ENCODE results near the gene KNL1. TPM values are rescaled to one million over a fixed set of nuclear protein-coding genes. Genes with fewer than 3 reads are reported as not detected.

KNL1 gene
- total RNA-seq, 1 experiment from 2014 or later, result 19.7 TPM

GRCh38 chr15:40591389-40591788 is 2.7 kb upstream of the KNL1 start:
- Histone ChIP-seq H2BK12ac (ENCODE audit: insufficient read length, low read depth, low read length) (no peak overlapping the region), H3K4me1 (ENCODE audit: insufficient read depth, low read length) (no peaks in the 10 kb centered on the region; the same call in 1 of the 2 replicates), H2BK5ac (ENCODE audit: insufficient read length, low read length) (no peak overlapping the region), H2BK20ac (ENCODE audit: low read depth, low read length, poor library complexity, severe bottlenecking) (no peak overlapping the region), H4K5ac (ENCODE audit: insufficient read length, low read depth, low read length) (no peak overlapping the region), H3K23ac (ENCODE audit: insufficient read length, low read depth, low read length) (no peak overlapping the region), H3K23me2 (ENCODE audit: insufficient read length, low read depth, low read length, poor library complexity, severe bottlenecking) (peaks cover 3% of the 10 kb centered on the region), H3T11ph (ENCODE audit: low read length) (no peak overlapping the region), H3K27ac (ENCODE audit: insufficient read length, low read depth, low read length) (no peak overlapping the region), H3K79me2 (ENCODE audit: insufficient read depth, low read length) (no peaks in the 10 kb centered on the region; the same call in 1 of the 2 replicates), H2BK120ac (ENCODE audit: low read depth, low read length, poor library complexity, severe bottlenecking) (no peak overlapping the region), H4K8ac (replicated peaks; ENCODE audit: insufficient read length, low read depth, low read length) (no peak overlapping the region), H3K18ac (ENCODE audit: insufficient read length, low read depth, low read length) (no peak overlapping the region), H3K14ac (ENCODE audit: insufficient read depth, low read length) (no peak overlapping the region), H2AFZ (ENCODE audit: low read length) (peak overlapping the region; percentile 59), H4K91ac (ENCODE audit: insufficient read length, low read depth, low read length) (no peak overlapping the region), H3K27me3 (ENCODE audit: insufficient read depth, low read length) (no peaks in the 10 kb centered on the region), H3K4me2 (ENCODE audit: insufficient read depth, insufficient read length, low read length) (peak overlapping the region; percentile 81), H3K79me1 (ENCODE audit: insufficient read depth, low read depth, low read length, poor library complexity, severe bottlenecking) (no peaks in the 10 kb centered on the region), H4K20me1 (ENCODE audit: control insufficient read depth, insufficient read depth, insufficient read length) (no peaks in the 10 kb centered on the region), H3K4ac (ENCODE audit: low read depth, low read length) (no peak overlapping the region), H3K9me3 (ENCODE audit: control insufficient read depth, low read depth, low read length) (no peaks in the 10 kb centered on the region), H3K9ac (ENCODE audit: extremely low read depth, insufficient read length, low read length) (no peak overlapping the region), H2AK5ac (ENCODE audit: insufficient read length, low read length) (no peak overlapping the region), H2BK15ac (ENCODE audit: low read depth, low read length) (no peak overlapping the region), H3K56ac (ENCODE audit: insufficient read length, low read depth, low read length) (no peak overlapping the region)
- TF ChIP-seq, protein P1, sequence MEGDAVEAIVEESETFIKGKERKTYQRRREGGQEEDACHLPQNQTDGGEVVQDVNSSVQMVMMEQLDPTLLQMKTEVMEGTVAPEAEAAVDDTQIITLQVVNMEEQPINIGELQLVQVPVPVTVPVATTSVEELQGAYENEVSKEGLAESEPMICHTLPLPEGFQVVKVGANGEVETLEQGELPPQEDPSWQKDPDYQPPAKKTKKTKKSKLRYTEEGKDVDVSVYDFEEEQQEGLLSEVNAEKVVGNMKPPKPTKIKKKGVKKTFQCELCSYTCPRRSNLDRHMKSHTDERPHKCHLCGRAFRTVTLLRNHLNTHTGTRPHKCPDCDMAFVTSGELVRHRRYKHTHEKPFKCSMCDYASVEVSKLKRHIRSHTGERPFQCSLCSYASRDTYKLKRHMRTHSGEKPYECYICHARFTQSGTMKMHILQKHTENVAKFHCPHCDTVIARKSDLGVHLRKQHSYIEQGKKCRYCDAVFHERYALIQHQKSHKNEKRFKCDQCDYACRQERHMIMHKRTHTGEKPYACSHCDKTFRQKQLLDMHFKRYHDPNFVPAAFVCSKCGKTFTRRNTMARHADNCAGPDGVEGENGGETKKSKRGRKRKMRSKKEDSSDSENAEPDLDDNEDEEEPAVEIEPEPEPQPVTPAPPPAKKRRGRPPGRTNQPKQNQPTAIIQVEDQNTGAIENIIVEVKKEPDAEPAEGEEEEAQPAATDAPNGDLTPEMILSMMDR (conservative IDR thresholded peaks at IDR 0.05), result no peak
- peak; percentile 57 for DNase-seq
- Mint-ChIP-seq H3K27me3 (ENCODE audit: low read depth) (peaks cover 6% of the 10 kb centered on the region), H3K9me3 (peaks cover 3 to 4% of the 10 kb centered on the region in 2 experiments; a peak in 3 of 5 replicates), H3K27ac (peak overlapping the region in 1 of 3 experiments; percentile 90; a peak in 3 of 7 replicates), H3K4me3 (peak overlapping the region; percentile 36 to 72; a peak in 4 of 5 replicates), H3K36me3 (ENCODE audit: insufficient read depth in 1 of 3, low read depth in 3 of 3) (no peaks in the 10 kb centered on the region), H3K4me1 (peaks cover 23 to 25% of the 10 kb centered on the region in 2 experiments)
- no CpG with 5 or more reads among the region's 8 CpGs for WGBS (ENCODE audit: extremely low coverage, insufficient read length, low lambda C conversion rate)
